HL-60 (cell line): ENCODE measurements around the gene IFT81.

Experiments
- DNase-seq, 2 experiments: peaks; one replicate each; pipeline ENCODE4 v3.0.0-alpha.2; 2010 to 2020; ENCODE audit warnings: low read depth in 1 of 2, low spot score in 1 of 2
- H3K27ac ChIP-seq: fragments of 250-450 bp; sonication (Bioruptor Pico); replicated peaks from 2 replicates; pipeline ENCODE4 v1.5.1; 2020; ENCODE audit warnings: mild to moderate bottlenecking, moderate library complexity
- H3K27me3 ChIP-seq: fragments of 250-450 bp; sonication (Bioruptor Pico); 2 replicates; pipeline ENCODE4 v1.5.1; 2021; ENCODE audit warnings: mild to moderate bottlenecking, moderate library complexity; ENCODE audit not compliant: insufficient read depth, poor library complexity, severe bottlenecking
- H3K4me3 ChIP-seq: replicated peaks from 2 replicates; pipeline ENCODE4 v1.5.1; 2011; ENCODE audit warnings: mild to moderate bottlenecking, control low read depth, low read length; ENCODE audit not compliant: insufficient read depth
- CTCF ChIP-seq: IDR thresholded peaks from one replicate; pipeline ENCODE4 v1.5.1; 2011; ENCODE audit warnings: low read length, control low read depth, inconsistent platforms; ENCODE audit not compliant: insufficient read depth
- GABPA ChIP-seq: IDR thresholded peaks from 2 replicates; pipeline ENCODE4 v1.6.1; 2012; ENCODE audit warnings: low read depth
- POLR2AphosphoS5 ChIP-seq: IDR thresholded peaks from 2 replicates; pipeline ENCODE4 v1.6.1; 2012; ENCODE audit warnings: low read depth
- REST ChIP-seq: IDR thresholded peaks from 2 replicates; pipeline ENCODE4 v1.6.1; 2012; ENCODE audit warnings: low read depth; ENCODE audit not compliant: insufficient replicate concordance
- SPI1 ChIP-seq: IDR thresholded peaks from 2 replicates; pipeline ENCODE4 v1.6.1; 2012; ENCODE audit warnings: low read depth, mild to moderate bottlenecking, borderline replicate concordance

Gene IFT81

GRCh38 chr12:110249716-110250225, 125.6 kb downstream of the IFT81 start:
- no peak for TF ChIP-seq SPI1
- TF ChIP-seq CTCF, result no peak
- no peak for TF ChIP-seq GABPA
- TF ChIP-seq REST, result no peak
- no peak for TF ChIP-seq POLR2AphosphoS5

GRCh38 chr12:110251381-110251780, 127.2 kb downstream of the IFT81 start:
- no peak overlapping the region for H3K27ac ChIP-seq
- DNase-seq, result no peak
- H3K4me3 ChIP-seq, result no peak overlapping the region
- H3K27me3 ChIP-seq, result no peaks in the 10 kb centered on the region
- TF ChIP-seq SPI1 (no peak), GABPA (no peak), POLR2AphosphoS5 (no peak), CTCF (no peak), REST (no peak)

More at GRCh38 chr12:110249716-110250225, 125.6 kb downstream of the IFT81 start:
- no peak overlapping the region for H3K4me3 ChIP-seq
- H3K27ac ChIP-seq, result no peak overlapping the region
- no peaks in the 10 kb centered on the region for H3K27me3 ChIP-seq
- no peak for DNase-seq

- no peak for DNase-seq
- TF ChIP-seq POLR2AphosphoS5 (no peak), GABPA (no peak), CTCF (no peak), SPI1 (no peak), REST (no peak)
- Histone ChIP-seq H3K27me3 (no peaks in the 10 kb centered on the region), H3K27ac (no peak overlapping the region), H3K4me3 (no peak overlapping the region)
These were observed 128.6 kb downstream of the IFT81 start for GRCh38 chr12:110252716-110253115.
